IPS-20b (cell line): ENCODE results near the gene WEE1.
"Not testable (repeated sequence)": the region's sequence is repeated elsewhere in the genome, so short reads cannot be mapped to it uniquely, and the experiment has no call there.

Experiments used
- H3K27ac ChIP-seq: one replicate; pipeline ENCODE4 v1.5.1; 2013; ENCODE audit warnings: low read length
- H3K27me3 ChIP-seq: 2 replicates; pipeline ENCODE4 v1.6.1; 2013; ENCODE audit warnings: mild to moderate bottlenecking, low read length, inconsistent platforms; ENCODE audit not compliant: insufficient read depth
- H3K36me3 ChIP-seq: 2 replicates; pipeline ENCODE4 v1.6.1; 2013; ENCODE audit warnings: low read depth, mild to moderate bottlenecking, inconsistent platforms, low read length, moderate library complexity; ENCODE audit not compliant: insufficient read depth
- H3K4me1 ChIP-seq: 2 replicates; pipeline ENCODE4 v1.6.1; 2013; ENCODE audit warnings: mild to moderate bottlenecking, control low read depth, inconsistent platforms, low read length, moderate library complexity; ENCODE audit not compliant: insufficient read depth
- H3K4me3 ChIP-seq: 2 replicates; pipeline ENCODE4 v1.5.1; 2013; ENCODE audit warnings: mild to moderate bottlenecking, low read length, inconsistent platforms
- H3K9ac ChIP-seq: 2 replicates; pipeline ENCODE4 v1.6.1; 2013; ENCODE audit warnings: low read depth, mild to moderate bottlenecking, inconsistent platforms, low read length, moderate library complexity
- H3K9me3 ChIP-seq: 2 replicates; pipeline ENCODE4 v1.6.1; 2013; ENCODE audit warnings: mild to moderate bottlenecking, low read depth, low read length, inconsistent platforms; ENCODE audit not compliant: insufficient read depth

The WEE1 gene

DNA sequence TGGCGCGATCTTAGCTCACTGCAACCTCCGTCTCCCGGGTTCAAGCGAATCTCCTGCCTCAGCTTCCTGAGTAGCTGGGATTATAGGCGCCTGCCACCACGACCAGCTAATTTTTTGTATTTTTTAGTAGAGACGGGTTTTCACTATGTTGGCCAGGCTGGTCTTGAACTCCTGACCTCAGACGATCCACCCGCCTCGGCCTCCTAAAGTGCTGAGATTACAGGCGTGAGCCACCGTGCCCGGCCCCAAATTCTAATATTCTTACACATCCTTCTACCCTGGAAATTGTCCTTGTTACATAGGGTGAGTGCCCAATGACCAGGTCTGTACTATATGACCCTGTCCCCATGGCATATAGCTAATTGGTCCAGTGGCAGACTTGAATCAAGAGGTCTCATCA lies 29.7 kb downstream of the WEE1 start:
- not testable (repeated sequence) for H3K9ac ChIP-seq, H3K4me3 ChIP-seq, H3K27ac ChIP-seq

DNA sequence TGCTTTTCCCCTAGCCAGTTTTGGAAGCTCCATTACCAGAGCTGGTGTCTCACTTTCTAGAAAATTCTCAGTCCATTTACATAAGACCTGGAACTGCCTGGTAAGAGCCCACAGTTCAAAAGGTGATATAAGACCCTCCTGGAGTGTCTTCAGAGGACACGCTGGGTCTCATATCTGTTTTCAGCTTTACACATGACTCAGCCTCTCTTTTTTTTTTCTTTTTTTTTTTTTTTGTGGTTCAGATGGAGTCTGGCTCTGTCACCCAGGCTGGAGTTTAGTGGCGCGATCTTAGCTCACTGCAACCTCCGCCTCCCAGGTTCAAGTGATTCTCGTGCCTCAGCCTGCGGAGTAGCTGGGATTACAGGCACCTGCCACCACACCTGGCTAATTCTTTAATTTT lies 30.7 kb downstream of the WEE1 start:
- H3K4me1 ChIP-seq: peaks cover 24% of the 10 kb centered on the region
- H3K27me3 ChIP-seq: no peaks in the 10 kb centered on the region
- H3K9ac ChIP-seq: no peak overlapping the region
- H3K9me3 ChIP-seq: no peaks in the 10 kb centered on the region
- no peak overlapping the region for H3K4me3 ChIP-seq
- no peaks in the 10 kb centered on the region for H3K36me3 ChIP-seq
- no peak overlapping the region for H3K27ac ChIP-seq

More for the DNA sequence above, 29.7 kb downstream of the WEE1 start:
- not testable (repeated sequence) for H3K27me3 ChIP-seq, H3K9me3 ChIP-seq, H3K36me3 ChIP-seq
- H3K4me1 ChIP-seq: peaks cover 21% of the 10 kb centered on the region

- H3K27ac ChIP-seq: no peak overlapping the region
- no peak overlapping the region for H3K4me3 ChIP-seq
- no peak overlapping the region for H3K9ac ChIP-seq
- H3K9me3 ChIP-seq: no peaks in the 10 kb centered on the region
- peaks cover 20% of the 10 kb centered on the region for H3K4me1 ChIP-seq
- H3K36me3 ChIP-seq: no peaks in the 10 kb centered on the region
- H3K27me3 ChIP-seq: no peaks in the 10 kb centered on the region
Measured at GRCh38 chr11:9605742-9606141, 32.3 kb downstream of the WEE1 start.

- Histone ChIP-seq H3K36me3 (no peaks in the 10 kb centered on the region), H3K9me3 (no peaks in the 10 kb centered on the region), H3K27me3 (no peaks in the 10 kb centered on the region), H3K27ac (no peak overlapping the region), H3K4me3 (no peak overlapping the region), H3K4me1 (peaks cover 9% of the 10 kb centered on the region; the same call in 1 of the 2 replicates), H3K9ac (no peak overlapping the region; the same call in 1 of the 2 replicates)
Measured at GRCh38 chr11:9606809-9607510, 33.5 kb downstream of the WEE1 start.

DNA sequence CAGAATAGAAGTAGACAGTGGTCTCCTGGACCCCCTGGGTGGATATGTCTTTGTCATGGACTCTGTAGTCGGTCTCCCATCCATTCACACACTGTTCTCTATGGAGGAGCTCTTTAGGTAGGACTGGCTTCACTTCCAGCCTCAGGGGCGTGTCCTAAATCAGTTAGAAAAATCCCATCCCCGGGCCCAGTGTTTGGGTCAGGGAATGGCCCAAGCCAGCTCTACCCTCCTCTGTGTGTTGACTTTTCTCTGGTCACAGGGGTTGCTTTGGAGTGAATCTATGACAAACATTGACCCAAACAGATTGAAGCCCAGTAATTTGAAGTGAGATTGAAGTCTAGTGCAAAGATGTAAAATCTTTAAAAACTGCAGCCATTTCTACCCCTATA lies 34.0 kb downstream of the WEE1 start:
- H3K4me3 ChIP-seq: no peak overlapping the region
- peaks cover 9% of the 10 kb centered on the region; the same call in 1 of the 2 replicates for H3K4me1 ChIP-seq
- H3K27ac ChIP-seq: no peak overlapping the region
- H3K36me3 ChIP-seq: no peaks in the 10 kb centered on the region
- H3K9ac ChIP-seq: no peak overlapping the region; the same call in 1 of the 2 replicates
- H3K9me3 ChIP-seq: no peaks in the 10 kb centered on the region
- no peaks in the 10 kb centered on the region for H3K27me3 ChIP-seq

- H3K27ac ChIP-seq: no peak overlapping the region
- no peak overlapping the region for H3K9ac ChIP-seq
- peaks cover 5% of the 10 kb centered on the region; the same call in 1 of the 2 replicates for H3K27me3 ChIP-seq
- H3K9me3 ChIP-seq: no peaks in the 10 kb centered on the region
- peaks cover 14% of the 10 kb centered on the region; the same call in 1 of the 2 replicates for H3K4me1 ChIP-seq
- no peak overlapping the region for H3K4me3 ChIP-seq
- no peaks in the 10 kb centered on the region for H3K36me3 ChIP-seq
Measured at GRCh38 chr11:9609002-9609759, 35.7 kb downstream of the WEE1 start.

- peaks cover 6% of the 10 kb centered on the region; the same call in 1 of the 2 replicates for H3K27me3 ChIP-seq
- no peak overlapping the region for H3K27ac ChIP-seq
- no peaks in the 10 kb centered on the region for H3K9me3 ChIP-seq
- H3K4me3 ChIP-seq: no peak overlapping the region
- H3K36me3 ChIP-seq: no peaks in the 10 kb centered on the region
- no peak overlapping the region for H3K9ac ChIP-seq
- H3K4me1 ChIP-seq: peaks cover 18% of the 10 kb centered on the region; the same call in 1 of the 2 replicates
Measured at GRCh38 chr11:9609841-9610240, 36.4 kb downstream of the WEE1 start.

GRCh38 chr11:9613118-9613829 lies 39.8 kb downstream of the WEE1 start:
- H3K9me3 ChIP-seq: no peaks in the 10 kb centered on the region
- H3K27me3 ChIP-seq: peaks cover 11% of the 10 kb centered on the region; the same call in 1 of the 2 replicates
- H3K36me3 ChIP-seq: no peaks in the 10 kb centered on the region
- H3K4me1 ChIP-seq: peaks cover 11% of the 10 kb centered on the region; the same call in 1 of the 2 replicates
- peak overlapping the region; percentile 66 for H3K4me3 ChIP-seq
- peak overlapping the region; percentile 62; the same call in 1 of the 2 replicates for H3K9ac ChIP-seq
- H3K27ac ChIP-seq: no peak overlapping the region

- Histone ChIP-seq H3K9me3 (no peaks in the 10 kb centered on the region), H3K36me3 (no peaks in the 10 kb centered on the region), H3K27me3 (peaks cover 11% of the 10 kb centered on the region; the same call in 1 of the 2 replicates), H3K4me3 (peak overlapping the region; percentile 66), H3K4me1 (peaks cover 9% of the 10 kb centered on the region; the same call in 1 of the 2 replicates), H3K9ac (peak overlapping the region; percentile 62; the same call in 1 of the 2 replicates), H3K27ac (no peak overlapping the region)
Measured at GRCh38 chr11:9613830-9614762, 40.6 kb downstream of the WEE1 start.

DNA sequence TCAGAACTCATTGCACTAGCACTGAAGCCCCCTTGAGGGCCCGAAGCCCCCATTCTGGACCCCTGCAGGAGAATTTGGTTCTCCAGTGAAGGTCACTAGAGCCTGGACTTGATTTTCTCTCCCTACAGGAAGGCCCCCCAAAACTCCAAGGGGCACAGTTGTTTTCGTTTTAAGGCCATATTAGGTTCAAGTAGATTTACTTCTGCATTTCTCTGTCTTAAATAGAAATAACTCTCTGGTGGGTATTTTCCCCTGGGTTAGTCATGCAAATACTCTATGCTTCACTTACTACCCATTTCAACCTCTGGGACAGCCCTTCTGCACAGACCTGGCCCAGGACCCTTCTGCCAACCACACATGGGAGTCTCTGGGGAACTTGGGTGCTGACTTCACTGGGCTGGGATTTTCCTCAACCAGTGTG lies 41.6 kb downstream of the WEE1 start:
- Histone ChIP-seq H3K27ac (no peak overlapping the region), H3K4me1 (peaks cover 9% of the 10 kb centered on the region; the same call in 1 of the 2 replicates), H3K4me3 (peak overlapping the region; percentile 66; the same call in 1 of the 2 replicates), H3K36me3 (no peaks in the 10 kb centered on the region), H3K9ac (no peak overlapping the region), H3K27me3 (peaks cover 11% of the 10 kb centered on the region; the same call in 1 of the 2 replicates), H3K9me3 (no peaks in the 10 kb centered on the region)
